SU-DHL-6 (cell line): Measurements from ENCODE around the gene CYB561A3.

Source experiments
- H2AFZ ChIP-seq: fragments of 200-600 bp; sonication (generic); 2 replicates; pipeline ENCODE4 v1.6.1; 2014; ENCODE audit warnings: low read depth, mild to moderate bottlenecking, moderate library complexity, mixed read lengths, antibody characterized with exemption, low read length; ENCODE audit not compliant: severe bottlenecking
- H3F3A ChIP-seq: fragments of 200-600 bp; shearing (Covaris generic); 2 replicates; pipeline ENCODE4 v1.6.0; 2016; ENCODE audit warnings: antibody characterized with exemption, mild to moderate bottlenecking; ENCODE audit not compliant: insufficient read depth
- H3K27ac ChIP-seq: fragments of 200-600 bp; sonication (generic); 2 replicates; pipeline ENCODE4 v1.5.1; 2016; ENCODE audit warnings: low read depth, mild to moderate bottlenecking, low read length, moderate library complexity, mixed read lengths
- H3K27me3 ChIP-seq: fragments of 200-600 bp; sonication (generic), shearing (Covaris generic); 2 replicates; pipeline ENCODE4 v1.6.0; 2014; ENCODE audit warnings: mild to moderate bottlenecking, low read length
- H3K36me3 ChIP-seq: fragments of 200-600 bp; sonication (generic); 2 replicates; pipeline ENCODE4 v1.6.1; 2014; ENCODE audit warnings: mild to moderate bottlenecking, low read length, mixed read lengths
- H3K4me2 ChIP-seq: fragments of 300-600, 200-600 bp; shearing (Covaris generic), sonication (generic); 2 replicates; pipeline ENCODE4 v1.6.0; 2014; ENCODE audit warnings: low read length, low read depth, mild to moderate bottlenecking; ENCODE audit not compliant: poor library complexity, severe bottlenecking
- H3K4me3 ChIP-seq: fragments of 200-600 bp; sonication (generic); 2 replicates; pipeline ENCODE4 v1.5.1; 2014; ENCODE audit warnings: antibody characterized with exemption, low read length, mild to moderate bottlenecking, mixed read lengths; ENCODE audit not compliant: insufficient read depth, poor library complexity, severe bottlenecking
- H3K79me2 ChIP-seq: fragments of 200-600 bp; sonication (generic); 2 replicates; pipeline ENCODE4 v1.6.1; 2014; ENCODE audit warnings: mild to moderate bottlenecking, low read length, moderate library complexity; ENCODE audit not compliant: insufficient read depth
- H3K9ac ChIP-seq: fragments of 200-600 bp; sonication (generic); 2 replicates; pipeline ENCODE4 v1.7.0; 2014; ENCODE audit warnings: mild to moderate bottlenecking, low read length
- H3K9me2 ChIP-seq: fragments of 200-600 bp; sonication (generic); replicated peaks from 2 replicates; pipeline ENCODE4 v1.6.1; 2014; ENCODE audit warnings: low read length; ENCODE audit not compliant: insufficient read depth
- H3K9me3 ChIP-seq: fragments of 200-600 bp; sonication (generic); 2 replicates; pipeline ENCODE4 v1.6.1; 2014; ENCODE audit warnings: low read length, mixed read lengths; ENCODE audit not compliant: insufficient read depth
- H4K20me1 ChIP-seq: fragments of 200-600 bp; sonication (generic); 2 replicates; pipeline ENCODE4 v1.6.1; 2014; ENCODE audit warnings: low read depth, mild to moderate bottlenecking, antibody characterized with exemption, low read length, moderate library complexity, mixed read lengths
- CTCF ChIP-seq: fragments of 200-600 bp; sonication (generic); IDR thresholded peaks from one replicate; pipeline ENCODE4 v1.5.1; 2017; ENCODE audit warnings: antibody characterized with exemption, mild to moderate bottlenecking, low read length, moderate library complexity; ENCODE audit not compliant: insufficient read depth, poor library complexity, severe bottlenecking
- EZH2phosphoT487 ChIP-seq: fragments of 200-600 bp; sonication (generic), shearing (Covaris generic); conservative IDR thresholded peaks from 2 replicates; pipeline ENCODE4 v1.6.1; 2018; ENCODE audit warnings: mild to moderate bottlenecking, antibody characterized with exemption, low read length, moderate library complexity, mixed read lengths

Gene CYB561A3

GRCh38 chr11:61310749-61311148, 50.9 kb downstream of the CYB561A3 start:
- Histone ChIP-seq H3F3A (no peaks in the 10 kb centered on the region), H3K36me3 (peaks cover 12% of the 10 kb centered on the region; the same call in 1 of the 2 replicates), H3K27me3 (no peaks in the 10 kb centered on the region), H3K4me3 (no peak overlapping the region), H3K9me2 (no peaks in the 10 kb centered on the region), H3K4me2 (no peak overlapping the region), H2AFZ (no peak overlapping the region), H3K9ac (no peak overlapping the region), H3K79me2 (no peaks in the 10 kb centered on the region), H4K20me1 (no peaks in the 10 kb centered on the region), H3K9me3 (no peaks in the 10 kb centered on the region), H3K27ac (no peak overlapping the region)
- TF ChIP-seq CTCF = no peak

GRCh38 chr11:61309739-61310138, 51.9 kb downstream of the CYB561A3 start:
- no peaks in the 10 kb centered on the region for H3K9me3 ChIP-seq
- H3F3A ChIP-seq = no peaks in the 10 kb centered on the region
- peaks cover 12% of the 10 kb centered on the region; the same call in 1 of the 2 replicates for H3K36me3 ChIP-seq
- H3K9ac ChIP-seq = no peak overlapping the region
- H3K27me3 ChIP-seq = no peaks in the 10 kb centered on the region
- no peak for TF ChIP-seq EZH2phosphoT487
- TF ChIP-seq CTCF = no peak
- H3K9me2 ChIP-seq = no peaks in the 10 kb centered on the region
- no peak overlapping the region for H3K27ac ChIP-seq
- no peak overlapping the region for H3K4me2 ChIP-seq
- H2AFZ ChIP-seq = no peak overlapping the region
- no peaks in the 10 kb centered on the region for H4K20me1 ChIP-seq
- H3K79me2 ChIP-seq = no peaks in the 10 kb centered on the region
- H3K4me3 ChIP-seq = no peak overlapping the region

- Histone ChIP-seq H3K36me3 (peaks cover 12% of the 10 kb centered on the region; the same call in 1 of the 2 replicates), H4K20me1 (no peaks in the 10 kb centered on the region), H3K27ac (no peak overlapping the region), H3K4me3 (no peak overlapping the region), H3K9ac (no peak overlapping the region), H3F3A (no peaks in the 10 kb centered on the region), H3K9me3 (no peaks in the 10 kb centered on the region), H3K79me2 (no peaks in the 10 kb centered on the region), H2AFZ (no peak overlapping the region), H3K9me2 (no peaks in the 10 kb centered on the region), H3K4me2 (no peak overlapping the region), H3K27me3 (no peaks in the 10 kb centered on the region)
- TF ChIP-seq CTCF (no peak), EZH2phosphoT487 (no peak)
Observed at GRCh38 chr11:61309141-61309540, 52.5 kb downstream of the CYB561A3 start.

GRCh38 chr11:61307354-61307753, 54.3 kb downstream of the CYB561A3 start:
- Histone ChIP-seq H3K79me2 (no peaks in the 10 kb centered on the region), H3K4me2 (no peak overlapping the region), H3K36me3 (peaks cover 15% of the 10 kb centered on the region; the same call in 1 of the 2 replicates), H3K9ac (no peak overlapping the region), H4K20me1 (no peaks in the 10 kb centered on the region), H3K9me3 (no peaks in the 10 kb centered on the region), H2AFZ (no peak overlapping the region), H3F3A (no peaks in the 10 kb centered on the region), H3K27ac (no peak overlapping the region), H3K9me2 (no peaks in the 10 kb centered on the region), H3K4me3 (no peak overlapping the region), H3K27me3 (no peaks in the 10 kb centered on the region)
- TF ChIP-seq EZH2phosphoT487 (no peak), CTCF (no peak)
